Keratinocyte (primary cell): ENCODE data around the gene CDH12.

Experiments used
- EZH2 ChIP-seq: IDR thresholded peaks from one replicate; pipeline ENCODE4 v1.6.1; 2012; ENCODE audit warnings: inconsistent platforms, mild to moderate bottlenecking, low read length, moderate library complexity
- TF ChIP-seq, protein P1 (sequence below), 3 experiments: IDR thresholded peaks in 1 of 3; conservative IDR thresholded peaks in 1 of 3; optimal IDR thresholded peaks in 1 of 3; 2 replicates in 2 of 3; 3 replicates in 1 of 3; pipeline versions ENCODE3 to v1.5.1; 2011; ENCODE audit warnings: low read length in 3 of 3, mild to moderate bottlenecking in 3 of 3, moderate library complexity in 2 of 3, control low read depth in 1 of 3, inconsistent platforms in 1 of 3; ENCODE audit not compliant: insufficient read depth in 2 of 3; ENCODE audit errors: extremely low read depth in 1 of 3

DNA sequence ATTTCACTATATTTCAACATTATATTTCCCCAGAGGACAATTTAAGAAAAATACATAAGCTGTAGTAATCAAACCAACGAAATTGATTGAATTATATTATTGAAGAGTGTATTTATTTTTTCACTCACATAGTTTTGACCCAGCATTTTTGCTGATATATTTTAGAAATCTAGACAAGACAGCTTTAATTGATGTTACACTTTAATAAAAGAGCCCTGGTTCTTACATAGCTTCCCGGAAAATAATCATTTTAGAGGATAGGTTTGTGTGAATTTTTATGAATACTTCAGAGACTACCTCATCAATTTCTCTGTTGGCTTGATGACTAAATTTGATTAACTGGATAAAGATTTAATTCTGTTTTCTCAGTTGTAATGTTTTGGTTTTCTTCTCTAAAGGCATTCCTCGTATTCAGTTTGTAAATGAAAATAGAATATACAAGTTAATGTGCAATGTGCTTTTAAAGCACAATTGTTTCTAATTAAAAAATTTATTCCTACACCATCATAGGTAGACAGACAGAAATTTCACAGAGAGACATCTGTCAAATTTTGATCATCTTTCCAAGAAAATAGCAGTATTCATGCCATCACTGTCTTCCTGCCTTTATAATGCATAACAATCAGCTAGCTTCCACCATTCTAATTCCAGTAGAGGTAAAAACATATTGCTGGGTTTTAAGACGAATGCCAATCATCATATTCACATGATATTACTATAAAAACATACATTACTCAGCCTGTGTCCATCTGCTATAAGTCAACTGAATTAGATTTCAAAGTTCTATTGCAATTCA is 441.4 kb downstream of the CDH12 start:
- TF ChIP-seq, protein P1, sequence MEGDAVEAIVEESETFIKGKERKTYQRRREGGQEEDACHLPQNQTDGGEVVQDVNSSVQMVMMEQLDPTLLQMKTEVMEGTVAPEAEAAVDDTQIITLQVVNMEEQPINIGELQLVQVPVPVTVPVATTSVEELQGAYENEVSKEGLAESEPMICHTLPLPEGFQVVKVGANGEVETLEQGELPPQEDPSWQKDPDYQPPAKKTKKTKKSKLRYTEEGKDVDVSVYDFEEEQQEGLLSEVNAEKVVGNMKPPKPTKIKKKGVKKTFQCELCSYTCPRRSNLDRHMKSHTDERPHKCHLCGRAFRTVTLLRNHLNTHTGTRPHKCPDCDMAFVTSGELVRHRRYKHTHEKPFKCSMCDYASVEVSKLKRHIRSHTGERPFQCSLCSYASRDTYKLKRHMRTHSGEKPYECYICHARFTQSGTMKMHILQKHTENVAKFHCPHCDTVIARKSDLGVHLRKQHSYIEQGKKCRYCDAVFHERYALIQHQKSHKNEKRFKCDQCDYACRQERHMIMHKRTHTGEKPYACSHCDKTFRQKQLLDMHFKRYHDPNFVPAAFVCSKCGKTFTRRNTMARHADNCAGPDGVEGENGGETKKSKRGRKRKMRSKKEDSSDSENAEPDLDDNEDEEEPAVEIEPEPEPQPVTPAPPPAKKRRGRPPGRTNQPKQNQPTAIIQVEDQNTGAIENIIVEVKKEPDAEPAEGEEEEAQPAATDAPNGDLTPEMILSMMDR (optimal IDR thresholded peaks at IDR 0.05 in 1 of 3, IDR thresholded peaks at IDR 0.05 in 1 of 3, conservative IDR thresholded peaks at IDR 0.05 in 1 of 3; ENCODE audit: extremely low read depth in 1 of 3, insufficient read depth in 2 of 3, low read length in 3 of 3): no peak
- no peak for TF ChIP-seq EZH2
